AG04450 (cell line): ENCODE results near the gene CDH15. TPM values are rescaled to one million over a fixed set of nuclear protein-coding genes. Genes with fewer than 3 reads are reported as not detected.
"Not testable (repeated sequence)": the region's sequence is repeated elsewhere in the genome, so short reads cannot be mapped to it uniquely, and the experiment has no call there.

ENCODE experiments used
- CTCF ChIA-PET: fragments of 300-600, 350-600 bp; formaldehyde crosslinking; extraction: SDS; loops from one replicate; lab custom pipeline; 2022; ENCODE audit warnings: antibody characterized with exemption, inconsistent platforms; lab: Charles Lee
- POLR2A ChIA-PET: fragments of 350-600 bp; formaldehyde crosslinking; extraction: SDS; loops from one replicate; lab custom pipeline; 2021; ENCODE audit warnings: antibody characterized with exemption, inconsistent platforms; lab: Yijun Ruan, JAX
- DNase-seq: peaks from one replicate; pipeline ENCODE4 v3.0.0-alpha.2; 2011; ENCODE audit warnings: low read depth, low spot score
- H3K27ac ChIP-seq: one replicate; pipeline ENCODE4 v1.5.1; 2012; ENCODE audit warnings: low read depth, low read length, control low read depth
- H3K27me3 ChIP-seq: one replicate; pipeline ENCODE4 v1.6.0; 2012; ENCODE audit warnings: low read length; ENCODE audit not compliant: control insufficient read depth, insufficient read depth
- H3K4me3 ChIP-seq: 2 replicates; pipeline ENCODE4 v1.5.1; 2011; ENCODE audit warnings: mild to moderate bottlenecking, low read depth, low read length, control low read depth
- H3K9me3 ChIP-seq: 2 replicates; pipeline ENCODE4 v1.5.1; 2012; ENCODE audit warnings: low read length; ENCODE audit not compliant: control insufficient read depth, insufficient read depth
- polyA plus RNA-seq: library from polyadenylated mRNA; depleted of rRNA; stranded (reverse); fragments of >200 nt; gene quantifications from 2 replicates; pipeline ENCODE4 v1.2.3, GENCODE V29; 2011
- TF ChIP-seq, protein P1 (sequence below): IDR thresholded peaks from 2 replicates; pipeline ENCODE4 v1.5.1; 2011; ENCODE audit warnings: low read depth, low read length, control low read depth, inconsistent platforms

CDH15 gene
- polyA plus RNA-seq, 1 experiment, result 0.12 TPM

- Histone ChIP-seq H3K4me3 (no peak overlapping the region), H3K27ac (no peak overlapping the region), H3K9me3 (peaks cover 25% of the 10 kb centered on the region), H3K27me3 (peaks cover 31% of the 10 kb centered on the region)
- POLR2A ChIA-PET, result interaction anchor here (0.6 kb wide), 1 partner anchor 41 kb away, joined by 3 read pairs; no protein-coding TSS in a partner anchor
- TF ChIP-seq, protein P1, sequence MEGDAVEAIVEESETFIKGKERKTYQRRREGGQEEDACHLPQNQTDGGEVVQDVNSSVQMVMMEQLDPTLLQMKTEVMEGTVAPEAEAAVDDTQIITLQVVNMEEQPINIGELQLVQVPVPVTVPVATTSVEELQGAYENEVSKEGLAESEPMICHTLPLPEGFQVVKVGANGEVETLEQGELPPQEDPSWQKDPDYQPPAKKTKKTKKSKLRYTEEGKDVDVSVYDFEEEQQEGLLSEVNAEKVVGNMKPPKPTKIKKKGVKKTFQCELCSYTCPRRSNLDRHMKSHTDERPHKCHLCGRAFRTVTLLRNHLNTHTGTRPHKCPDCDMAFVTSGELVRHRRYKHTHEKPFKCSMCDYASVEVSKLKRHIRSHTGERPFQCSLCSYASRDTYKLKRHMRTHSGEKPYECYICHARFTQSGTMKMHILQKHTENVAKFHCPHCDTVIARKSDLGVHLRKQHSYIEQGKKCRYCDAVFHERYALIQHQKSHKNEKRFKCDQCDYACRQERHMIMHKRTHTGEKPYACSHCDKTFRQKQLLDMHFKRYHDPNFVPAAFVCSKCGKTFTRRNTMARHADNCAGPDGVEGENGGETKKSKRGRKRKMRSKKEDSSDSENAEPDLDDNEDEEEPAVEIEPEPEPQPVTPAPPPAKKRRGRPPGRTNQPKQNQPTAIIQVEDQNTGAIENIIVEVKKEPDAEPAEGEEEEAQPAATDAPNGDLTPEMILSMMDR, result no peak
- DNase-seq, result no peak
- CTCF ChIA-PET, result interaction anchor here (1.4 kb wide), 1 partner anchor 427 kb away, joined by 5 read pairs; no protein-coding TSS in a partner anchor
Measured at GRCh38 chr16:89164436-89164835, 7.1 kb upstream of the CDH15 start.

GRCh38 chr16:89164847-89165680, 6.5 kb upstream of the CDH15 start:
- Histone ChIP-seq H3K4me3 (no peak overlapping the region), H3K27me3 (peaks cover 37% of the 10 kb centered on the region), H3K9me3 (peaks cover 19% of the 10 kb centered on the region; the same call in 1 of the 2 replicates), H3K27ac (no peak overlapping the region)
- ChIA-PET POLR2A (interaction anchor here (0.6 kb wide), 1 partner anchor 40 kb away, joined by 3 read pairs; no protein-coding TSS in a partner anchor), CTCF (interaction anchor here (1.4 kb wide), 1 partner anchor 427 kb away, joined by 5 read pairs; no protein-coding TSS in a partner anchor)
- TF ChIP-seq, protein P1, result no peak
- DNase-seq, result no peak

GRCh38 chr16:89165681-89165979, 5.9 kb upstream of the CDH15 start:
- peaks cover 42% of the 10 kb centered on the region for H3K27me3 ChIP-seq
- H3K27ac ChIP-seq, POLR2A ChIA-PET, H3K4me3 ChIP-seq, DNase-seq: not testable (repeated sequence)
- CTCF ChIA-PET, result interaction anchor here (1.4 kb wide), 1 partner anchor 428 kb away, joined by 5 read pairs; no protein-coding TSS in a partner anchor
- peaks cover 13% of the 10 kb centered on the region; the same call in 1 of the 2 replicates for H3K9me3 ChIP-seq

DNA sequence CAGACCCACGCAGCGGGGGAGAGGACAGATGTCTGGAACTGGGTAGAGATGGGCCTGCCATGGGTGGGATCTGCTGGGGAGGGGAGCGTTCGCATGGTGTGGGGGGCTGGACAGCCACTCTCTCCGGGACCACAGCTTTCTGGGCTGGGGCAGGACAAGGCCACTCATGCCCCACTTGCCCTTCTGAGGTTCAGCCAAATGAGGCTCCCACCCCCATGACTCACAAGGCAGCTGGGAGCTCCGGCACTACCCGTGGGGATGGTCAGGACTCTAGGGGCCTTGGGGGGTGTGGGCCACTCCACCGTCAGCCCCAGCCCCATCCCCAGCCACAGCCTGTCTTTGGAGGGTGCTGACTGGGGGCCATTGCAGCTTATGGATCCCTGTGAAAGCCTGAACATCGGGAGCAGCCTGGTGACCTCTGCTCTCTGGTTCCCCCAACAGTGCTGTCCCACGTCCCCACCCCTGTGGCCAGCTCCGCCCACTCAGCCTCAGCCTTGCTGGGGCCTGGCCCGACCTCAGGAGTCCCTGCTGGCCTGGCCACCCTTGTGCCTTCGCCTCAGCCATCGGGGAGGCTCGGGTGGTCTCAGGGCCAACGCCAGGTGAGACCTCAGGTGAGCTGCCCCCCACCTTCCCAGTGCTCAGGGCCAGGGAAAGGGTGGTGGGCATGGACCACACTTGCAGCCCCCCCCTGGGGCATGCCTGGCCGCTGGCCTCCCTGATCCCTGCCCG, 4.7 kb upstream of the CDH15 start:
- Histone ChIP-seq H3K27ac (no peak overlapping the region), H3K27me3 (peaks cover 52% of the 10 kb centered on the region), H3K4me3 (no peak overlapping the region), H3K9me3 (peaks cover under 1% of the 10 kb centered on the region; the same call in 1 of the 2 replicates)
- ChIA-PET CTCF (interaction anchor here (0.7 to 1.9 kb wide), 17 partner anchors 10 to 460 kb away, joined by 3 to 13 read pairs (median 5); partner anchors contain the start of genes APRT and PIEZO1), POLR2A (interaction anchor here (0.5 to 1.0 kb wide), 2 partner anchors 38 to 51 kb away, joined by 6 read pairs; partner anchors contain the start of gene ZNF778)
- TF ChIP-seq, protein P1, result no peak
- no peak for DNase-seq

- Histone ChIP-seq H3K9me3 (no peaks in the 10 kb centered on the region; the same call in 1 of the 2 replicates), H3K27ac (no peak overlapping the region), H3K4me3 (no peak overlapping the region), H3K27me3 (peaks cover 55% of the 10 kb centered on the region)
- peak; percentile 34 for DNase-seq
- ChIA-PET CTCF (interaction anchor here (0.6 to 1.9 kb wide), 20 partner anchors 10 to 460 kb away, joined by 3 to 13 read pairs (median 5); partner anchors contain the start of genes APRT and PIEZO1), POLR2A (interaction anchor here (1.0 kb wide), 1 partner anchor 50 kb away, joined by 6 read pairs; the partner anchor contains the start of gene ZNF778)
- TF ChIP-seq, protein P1, result peak; percentile 87
Measured at GRCh38 chr16:89167425-89167941, 4.1 kb upstream of the CDH15 start.
